ENCODE data around the gene HELB.
A peak's percentile ranks its signal among the peaks of the same experiment; 100 is the strongest.

The HELB gene

DNA sequence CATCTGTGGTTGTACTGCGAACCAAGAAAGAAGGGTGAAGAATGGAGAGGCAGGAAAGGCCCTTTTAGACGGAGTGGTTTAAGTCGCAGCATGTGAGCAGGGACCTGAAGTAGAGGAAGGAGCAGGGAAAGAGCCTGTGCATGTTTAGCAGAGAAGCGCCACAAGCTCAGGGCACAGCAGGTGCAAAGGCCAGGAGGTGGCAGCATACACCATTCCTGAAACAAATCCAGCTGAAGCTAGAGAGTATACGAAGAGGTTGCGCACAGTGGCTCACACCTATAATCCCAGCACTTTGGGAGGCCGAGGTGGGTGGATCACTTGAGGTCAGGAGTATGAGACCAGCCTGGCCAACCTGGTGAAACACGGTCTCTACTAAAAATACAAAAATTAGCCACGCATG lies 49.9 kb downstream of the HELB start:
- DNase-seq (ENCODE audit: low read depth), result peak; percentile 20
- no peak overlapping the region for H3K4me3 ChIP-seq (ENCODE audit: low read length)
- TF ChIP-seq, protein P1, sequence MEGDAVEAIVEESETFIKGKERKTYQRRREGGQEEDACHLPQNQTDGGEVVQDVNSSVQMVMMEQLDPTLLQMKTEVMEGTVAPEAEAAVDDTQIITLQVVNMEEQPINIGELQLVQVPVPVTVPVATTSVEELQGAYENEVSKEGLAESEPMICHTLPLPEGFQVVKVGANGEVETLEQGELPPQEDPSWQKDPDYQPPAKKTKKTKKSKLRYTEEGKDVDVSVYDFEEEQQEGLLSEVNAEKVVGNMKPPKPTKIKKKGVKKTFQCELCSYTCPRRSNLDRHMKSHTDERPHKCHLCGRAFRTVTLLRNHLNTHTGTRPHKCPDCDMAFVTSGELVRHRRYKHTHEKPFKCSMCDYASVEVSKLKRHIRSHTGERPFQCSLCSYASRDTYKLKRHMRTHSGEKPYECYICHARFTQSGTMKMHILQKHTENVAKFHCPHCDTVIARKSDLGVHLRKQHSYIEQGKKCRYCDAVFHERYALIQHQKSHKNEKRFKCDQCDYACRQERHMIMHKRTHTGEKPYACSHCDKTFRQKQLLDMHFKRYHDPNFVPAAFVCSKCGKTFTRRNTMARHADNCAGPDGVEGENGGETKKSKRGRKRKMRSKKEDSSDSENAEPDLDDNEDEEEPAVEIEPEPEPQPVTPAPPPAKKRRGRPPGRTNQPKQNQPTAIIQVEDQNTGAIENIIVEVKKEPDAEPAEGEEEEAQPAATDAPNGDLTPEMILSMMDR (conservative IDR thresholded peaks at IDR 0.05; ENCODE audit: low read length), result peak; percentile 41

DNA sequence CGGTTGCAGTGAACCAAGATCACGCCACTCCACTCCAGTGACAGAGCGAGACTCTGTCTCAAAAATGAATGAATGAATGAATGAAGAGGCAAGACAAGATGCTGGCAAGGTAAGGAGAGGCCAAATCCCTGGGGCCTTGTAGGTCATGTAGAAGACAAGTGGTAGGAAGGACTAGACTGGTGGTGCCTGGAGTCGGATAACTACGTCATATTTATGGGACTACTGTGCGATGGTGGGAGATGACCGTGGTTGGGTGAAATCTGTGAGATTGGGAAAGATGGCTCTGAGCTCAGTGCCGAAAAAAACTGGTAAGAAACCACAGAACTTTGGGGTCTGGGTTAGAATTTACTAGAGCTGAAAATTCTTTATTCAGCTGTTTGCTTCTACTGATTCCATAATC lies 50.6 kb downstream of the HELB start:
- TF ChIP-seq, protein P1 (conservative IDR thresholded peaks at IDR 0.05; ENCODE audit: low read length), result no peak
- no peak for DNase-seq (ENCODE audit: low read depth)
- no peak overlapping the region for H3K4me3 ChIP-seq (ENCODE audit: low read length)

DNA sequence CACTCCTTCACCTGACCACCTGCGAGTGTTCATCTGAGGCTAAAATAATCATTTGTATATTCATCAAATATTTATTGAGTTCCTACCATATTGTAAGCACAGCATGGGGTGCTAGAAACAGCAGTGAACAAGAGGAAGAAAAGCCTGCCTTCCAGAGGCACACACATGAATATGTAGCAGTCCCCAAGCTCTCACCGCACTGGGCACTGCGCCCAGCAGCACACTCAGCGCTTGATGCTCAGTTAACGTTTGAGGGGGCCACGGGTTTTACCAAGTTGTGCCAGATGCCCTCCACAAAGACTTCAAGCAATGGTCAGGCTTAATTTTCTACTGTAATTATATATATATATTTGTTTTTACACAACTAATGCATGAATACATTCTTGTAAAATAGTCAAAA lies 52.0 kb downstream of the HELB start:
- DNase-seq (ENCODE audit: low read depth), result no peak
- TF ChIP-seq, protein P1 (conservative IDR thresholded peaks at IDR 0.05; ENCODE audit: low read length), result no peak
- H3K4me3 ChIP-seq (ENCODE audit: low read length), result no peak overlapping the region

DNA sequence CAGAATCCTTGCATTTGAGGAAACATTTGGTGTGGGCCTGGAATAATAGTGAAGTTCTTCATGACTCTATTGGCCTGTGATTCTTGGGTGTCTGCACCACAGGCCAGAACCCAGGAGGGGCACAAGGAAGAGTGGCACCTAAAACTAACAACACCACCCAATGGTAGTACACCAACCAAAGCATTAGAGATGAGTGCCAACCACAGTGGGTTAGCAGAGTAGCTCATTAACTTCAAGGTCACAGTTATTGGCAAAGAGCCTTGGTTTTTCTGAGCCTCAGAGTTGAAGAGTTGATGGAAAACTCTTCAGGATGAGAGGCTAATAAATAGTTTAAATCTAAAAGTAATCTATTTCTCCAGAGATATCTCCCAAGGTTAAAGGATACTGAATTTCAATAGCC lies 57.0 kb downstream of the HELB start:
- TF ChIP-seq, protein P1 (conservative IDR thresholded peaks at IDR 0.05; ENCODE audit: low read length), result no peak
- DNase-seq (ENCODE audit: low read depth), result no peak
- no peak overlapping the region for H3K4me3 ChIP-seq (ENCODE audit: low read length)

DNA sequence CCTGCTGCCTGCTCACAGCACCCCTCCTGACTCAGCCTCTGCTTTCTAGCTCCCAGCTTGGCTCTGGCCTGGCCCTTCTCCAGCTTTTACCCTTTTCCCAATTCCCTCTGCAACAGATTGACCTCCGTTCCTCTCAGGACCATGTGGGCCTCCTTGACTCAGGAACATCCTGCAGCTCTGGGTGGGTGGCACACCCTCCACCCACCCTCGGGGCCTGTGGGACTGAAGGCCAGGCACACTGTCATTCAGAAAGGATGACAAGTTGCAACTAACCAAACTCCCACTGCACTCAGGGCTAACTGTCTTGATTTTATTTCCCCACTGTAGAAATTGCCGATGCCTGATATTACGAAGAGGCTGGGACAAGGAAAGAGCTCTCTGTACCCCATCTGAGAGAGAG lies 59.4 kb downstream of the HELB start:
- DNase-seq (ENCODE audit: low read depth), result no peak
- H3K4me3 ChIP-seq (ENCODE audit: low read length), result no peak overlapping the region
- TF ChIP-seq, protein P1 (conservative IDR thresholded peaks at IDR 0.05; ENCODE audit: low read length), result no peak

DNA sequence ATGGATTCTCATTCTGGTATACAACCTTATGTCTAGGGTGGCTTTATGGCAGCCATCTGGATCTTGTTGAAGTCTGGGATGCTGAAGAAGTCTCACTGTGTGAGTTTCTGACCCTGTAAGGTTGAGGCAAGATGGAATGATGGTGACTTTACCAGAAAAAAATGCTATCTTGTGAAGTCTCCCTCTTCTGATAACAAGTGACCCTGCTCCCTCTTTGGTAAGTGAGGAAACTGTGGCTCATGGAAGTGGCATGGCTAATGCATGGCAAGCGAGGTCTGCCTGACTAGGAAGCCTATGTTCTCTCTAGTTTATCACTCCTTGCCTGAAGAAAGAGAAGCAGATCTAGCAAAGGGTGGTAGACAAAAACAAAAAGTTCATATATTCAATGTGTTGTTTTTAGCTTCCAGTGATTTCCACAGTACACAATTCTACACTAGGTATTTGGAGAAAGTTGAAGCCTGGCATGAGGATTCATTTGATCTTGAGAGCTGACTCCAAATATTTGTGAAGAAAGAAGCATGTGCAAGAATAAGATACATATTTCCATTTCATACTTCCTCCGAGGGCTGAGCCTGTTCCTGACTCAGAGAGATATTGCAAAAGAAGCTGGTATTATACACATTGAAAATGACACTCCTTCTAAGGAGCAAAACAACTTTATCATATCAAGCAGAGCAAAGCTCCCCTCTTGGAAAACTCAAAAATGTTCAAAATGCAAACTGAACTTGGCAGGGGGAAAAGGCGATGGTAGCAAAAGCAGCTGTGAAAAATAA lies 63.6 kb downstream of the HELB start:
- TF ChIP-seq, protein P1 (conservative IDR thresholded peaks at IDR 0.05; ENCODE audit: low read length), result no peak
- DNase-seq (ENCODE audit: low read depth), result peak; percentile 1

DNA sequence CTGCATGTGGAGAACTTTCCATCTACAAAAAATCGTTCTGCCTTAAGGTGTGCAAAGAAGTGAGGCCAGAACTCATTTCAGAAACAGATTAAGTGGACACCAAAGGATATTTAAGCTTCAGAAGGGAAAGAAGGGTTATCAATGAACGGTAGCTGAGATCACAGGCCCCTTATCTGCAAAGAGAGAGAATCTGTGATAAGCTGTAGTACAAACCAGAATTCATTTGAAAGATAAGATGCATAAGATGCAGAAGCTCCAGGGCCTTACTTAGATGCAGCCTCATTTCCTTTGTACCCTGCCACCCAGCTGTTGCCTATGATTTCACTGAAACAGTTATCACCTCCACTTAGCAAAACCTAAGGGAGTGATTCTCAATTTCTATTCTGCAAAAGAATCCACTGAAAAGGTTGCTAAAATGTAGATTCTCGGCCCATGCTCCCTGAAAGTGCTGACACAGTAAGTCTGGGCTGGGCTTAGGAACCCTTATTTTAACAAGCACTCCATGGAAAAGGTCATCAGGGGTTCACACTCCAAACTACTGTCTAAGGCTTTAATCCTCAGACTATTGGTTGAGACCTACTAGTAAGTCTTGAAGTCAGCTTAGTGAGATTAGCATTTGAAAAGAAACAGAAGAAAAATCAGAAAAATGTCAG lies 64.8 kb downstream of the HELB start:
- no peak for DNase-seq (ENCODE audit: low read depth)
- TF ChIP-seq, protein P1 (conservative IDR thresholded peaks at IDR 0.05; ENCODE audit: low read length), result no peak
- no peak overlapping the region for H3K4me3 ChIP-seq (ENCODE audit: low read length)

More for the DNA sequence above, 63.6 kb downstream of the HELB start:
- H3K4me3 ChIP-seq (ENCODE audit: low read length), result no peak overlapping the region
